Dedifferentiated amniotic fluid mesenchymal stem cell (primary cell): ENCODE results near the gene SORL1.
"Not testable (repeated sequence)": the region's sequence is repeated elsewhere in the genome, so short reads cannot be mapped to it uniquely, and the experiment has no call there.

Source experiments
- DNase-seq: peaks from one replicate; pipeline ENCODE4 v3.0.0-alpha.2; 2016; ENCODE audit errors: extremely low spot score

SORL1 gene

DNA sequence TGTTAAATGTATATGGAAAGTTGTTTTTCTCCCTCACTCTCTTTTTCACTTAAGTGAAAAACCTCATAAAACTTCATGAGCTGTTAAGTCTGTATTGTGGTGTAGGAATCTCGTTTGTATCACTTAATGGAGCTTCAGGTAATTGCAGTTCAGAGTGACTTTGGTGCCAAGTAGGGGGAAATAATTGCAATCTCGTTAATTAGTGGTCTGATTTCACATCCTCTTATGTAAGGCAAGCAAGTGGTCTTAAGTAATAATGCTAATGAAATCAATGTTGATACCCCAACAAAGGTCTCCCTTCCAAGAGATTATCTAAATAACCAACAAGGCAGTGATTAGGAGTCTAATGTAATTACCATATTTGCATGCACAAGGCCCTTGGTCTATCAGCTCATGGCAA, 174.9 kb downstream of the SORL1 start:
- DNase-seq: no peak

DNA sequence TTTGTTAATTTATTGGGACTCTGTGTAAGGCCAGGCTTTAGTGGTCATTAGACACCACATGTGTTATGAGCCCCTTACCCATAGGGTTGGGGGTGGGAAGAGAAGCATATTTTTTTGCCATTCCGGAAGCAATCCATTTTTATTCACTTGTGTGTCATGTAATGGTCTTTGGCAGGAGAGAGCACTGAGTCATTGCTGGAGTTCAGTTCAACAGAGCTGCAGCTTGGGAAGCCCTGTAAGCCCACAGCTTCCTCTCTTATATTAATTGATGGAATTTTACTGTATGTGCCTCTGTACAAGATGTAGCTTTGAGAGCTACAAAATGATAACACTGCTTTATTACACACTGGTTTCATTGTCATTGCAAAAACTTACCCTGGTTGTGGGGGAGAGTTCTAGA, 177.9 kb downstream of the SORL1 start:
- peak; percentile 85 for DNase-seq

DNA sequence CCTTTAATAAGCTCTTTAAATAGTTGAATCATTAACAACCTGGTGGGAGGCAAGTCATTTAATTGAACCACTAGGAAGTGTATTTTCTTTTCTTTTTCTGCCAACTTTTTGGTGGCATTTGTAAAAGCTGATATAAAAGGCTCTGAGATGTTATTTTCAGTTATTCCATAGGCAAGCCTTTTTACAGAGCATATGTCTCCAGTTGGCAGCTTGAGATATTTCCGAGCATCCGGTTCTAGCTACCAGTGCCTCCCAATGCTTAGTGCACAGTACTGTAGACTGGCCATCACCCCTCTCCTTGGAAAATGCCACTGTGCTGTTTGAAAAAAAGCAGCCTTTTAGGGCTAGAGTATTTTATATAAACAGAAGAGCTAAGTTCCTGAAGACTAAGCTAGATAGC, 179.3 kb downstream of the SORL1 start:
- no peak for DNase-seq

DNA sequence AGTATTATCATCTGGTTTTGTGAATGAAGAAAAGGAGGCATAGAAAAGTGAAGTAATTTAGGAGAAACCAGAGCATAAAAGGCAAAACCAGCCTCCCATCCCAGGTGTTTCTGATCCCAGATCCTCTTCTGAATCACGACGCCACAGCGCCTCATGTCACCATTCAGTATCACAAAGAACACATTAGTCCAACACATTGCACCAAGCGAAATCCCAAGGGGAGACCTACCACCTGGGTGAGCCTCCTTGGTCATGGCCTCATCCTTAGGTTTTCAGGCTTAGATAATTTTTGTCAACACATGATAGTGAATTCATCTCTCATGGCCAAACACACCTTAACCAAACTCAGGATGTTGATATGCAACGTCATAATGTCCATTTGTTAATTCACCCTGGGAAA, 182.2 kb downstream of the SORL1 start:
- DNase-seq: no peak

DNA sequence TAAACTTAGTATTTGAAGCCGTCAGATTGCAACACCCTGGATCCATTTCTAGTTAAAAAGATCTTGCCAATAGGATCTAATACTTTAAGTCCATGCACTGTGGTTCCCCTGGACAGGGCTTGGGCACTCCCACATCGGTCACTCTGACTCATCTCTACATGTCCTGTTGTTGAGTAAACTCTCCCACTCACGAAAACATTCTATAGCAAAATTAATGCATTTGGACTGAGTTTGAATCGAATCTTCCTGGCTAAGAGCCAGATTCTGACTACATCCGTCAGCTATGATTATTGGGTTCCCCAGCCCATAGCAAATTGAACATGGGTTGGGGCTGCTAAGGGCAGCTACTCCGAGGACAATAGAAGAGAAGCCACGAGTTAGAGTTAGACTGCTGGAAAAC, 182.8 kb downstream of the SORL1 start:
- peak; percentile 88 for DNase-seq

DNA sequence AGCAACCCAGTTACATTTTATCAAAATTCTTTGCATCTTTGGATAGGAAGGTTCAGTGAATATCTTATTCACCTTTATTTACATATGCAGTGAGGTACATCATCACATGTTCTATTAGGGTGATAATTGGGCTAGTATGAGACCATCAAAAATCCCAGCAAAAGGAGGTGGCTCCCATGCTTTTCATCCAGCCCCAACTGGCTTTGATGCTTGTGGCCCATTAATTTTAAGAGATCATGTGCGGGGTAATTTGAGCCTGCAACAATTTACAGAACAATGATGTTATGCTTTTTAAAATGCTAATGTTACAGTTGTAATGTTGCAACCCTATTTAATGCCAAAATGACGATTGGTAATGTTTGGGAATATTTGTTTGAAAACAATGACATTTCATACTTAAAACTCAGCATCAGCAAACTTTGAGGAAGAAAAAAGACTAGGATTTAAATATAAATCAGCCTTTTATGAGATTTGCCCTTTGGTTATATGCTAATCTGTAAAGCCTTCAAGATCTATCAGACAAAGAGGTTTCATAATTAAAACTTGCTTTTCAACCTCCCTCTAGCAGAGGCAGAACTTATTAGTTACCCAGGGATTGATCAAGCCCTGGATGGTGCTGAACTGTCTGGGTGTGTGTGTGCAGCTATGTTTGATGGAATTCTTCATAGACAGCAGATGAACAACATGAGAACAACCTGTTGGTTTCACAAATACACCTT, 184.1 kb downstream of the SORL1 start:
- no peak for DNase-seq

DNA sequence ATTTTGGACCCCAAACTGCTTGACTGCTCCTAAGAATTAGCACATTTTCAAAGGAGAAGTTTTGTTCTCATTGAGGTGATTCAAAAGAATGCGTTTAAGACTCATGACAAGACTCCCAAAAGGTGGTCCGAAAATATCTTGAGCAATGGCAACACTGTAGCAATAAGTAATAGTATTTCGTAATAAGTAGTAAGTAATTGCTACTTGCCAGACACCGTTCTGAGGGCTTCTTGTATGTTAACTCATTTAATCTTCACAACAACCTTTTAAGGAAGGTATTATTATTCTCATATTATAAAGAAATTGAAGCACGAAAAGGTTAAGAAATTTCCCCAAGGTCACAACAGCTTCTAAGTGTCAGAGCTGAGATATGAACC, 184.7 kb downstream of the SORL1 start:
- no peak for DNase-seq

DNA sequence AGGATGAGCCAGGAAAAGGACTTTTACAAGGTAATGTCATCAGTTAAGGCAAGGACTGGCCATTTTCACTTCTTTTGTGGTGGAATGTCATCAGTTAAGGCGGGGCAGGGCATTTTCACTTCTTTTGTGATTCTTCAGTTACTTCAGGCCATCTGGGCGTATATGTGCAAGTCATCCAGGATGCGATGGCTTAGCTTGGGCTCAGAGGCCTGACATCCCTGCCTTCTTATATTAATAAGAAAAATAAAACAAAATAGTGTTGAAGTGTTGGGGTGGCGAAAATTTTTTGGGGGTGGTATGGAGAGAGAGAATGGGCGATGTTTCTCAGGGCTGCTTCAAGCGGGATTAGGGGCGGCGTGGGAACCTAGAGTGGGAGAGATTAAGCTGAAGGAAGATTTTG, 185.5 kb downstream of the SORL1 start:
- not testable (repeated sequence) for DNase-seq

DNA sequence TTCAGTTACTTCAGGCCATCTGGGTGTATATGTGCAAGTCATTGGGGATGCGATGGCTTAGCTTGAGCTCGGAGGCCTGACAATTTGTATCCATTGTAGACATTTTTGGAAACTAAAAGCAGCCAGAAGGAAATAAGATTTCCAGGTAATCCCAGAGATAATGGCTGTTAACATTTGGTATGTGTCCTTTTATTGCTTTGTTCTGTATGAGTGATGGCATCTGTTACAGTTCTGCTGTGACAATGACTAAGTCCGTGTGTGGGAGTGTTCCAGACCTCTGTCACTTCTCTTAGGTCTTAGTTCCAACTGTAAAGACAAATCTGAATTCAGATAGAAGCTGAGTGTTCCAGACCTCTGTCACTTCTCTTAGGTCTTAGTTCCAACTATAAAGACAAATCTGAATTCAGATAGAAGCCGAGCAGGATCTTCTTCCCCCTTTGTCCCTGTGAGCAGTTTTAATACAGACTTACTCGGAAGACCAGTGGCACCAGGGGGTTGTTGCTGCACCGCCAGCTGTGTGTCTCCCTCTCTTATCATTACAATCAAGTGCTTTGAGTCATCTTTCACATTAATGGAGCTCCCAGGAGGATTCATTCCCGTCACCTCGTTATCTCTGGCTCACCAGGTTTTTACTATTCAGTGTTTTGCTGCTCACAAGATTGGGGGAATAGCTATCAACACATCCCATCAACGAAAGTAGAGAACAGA, 191.5 kb downstream of the SORL1 start:
- no peak for DNase-seq

DNA sequence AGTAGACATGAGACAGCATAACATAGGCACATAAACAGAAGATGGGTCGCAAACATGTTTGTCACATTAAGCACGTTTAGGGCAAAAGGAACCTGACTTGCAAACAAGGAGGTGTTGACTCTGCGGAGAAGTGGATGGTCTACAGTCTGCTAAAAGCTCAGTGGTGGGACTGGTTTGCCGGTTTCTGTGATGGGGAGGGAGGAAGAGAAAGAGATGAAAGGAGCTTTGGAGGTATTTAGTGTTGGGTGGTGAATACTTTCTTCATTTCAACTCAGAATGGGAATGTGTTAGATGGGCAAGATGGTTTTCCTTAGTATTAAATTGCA, 192.0 kb downstream of the SORL1 start:
- DNase-seq: no peak

DNA sequence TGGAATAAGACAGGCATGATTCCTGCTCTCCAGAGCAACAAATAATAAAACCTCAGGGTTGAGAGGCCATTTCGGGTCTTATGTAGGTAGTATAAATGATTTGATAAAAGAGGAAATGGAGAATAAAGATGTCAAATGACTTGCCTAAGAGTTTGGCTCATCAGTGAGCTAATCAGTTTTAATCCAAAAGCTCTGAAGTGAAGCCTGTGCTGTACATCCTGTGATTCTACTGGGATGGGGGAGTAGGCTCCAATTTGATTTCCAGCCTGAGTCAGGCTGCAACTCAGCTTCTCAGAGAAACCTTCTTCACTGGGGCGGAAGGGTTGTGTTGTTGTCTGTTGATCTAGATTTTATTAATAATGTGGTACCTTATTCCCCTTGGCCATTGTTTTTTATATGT, 192.9 kb downstream of the SORL1 start:
- no peak for DNase-seq

DNA sequence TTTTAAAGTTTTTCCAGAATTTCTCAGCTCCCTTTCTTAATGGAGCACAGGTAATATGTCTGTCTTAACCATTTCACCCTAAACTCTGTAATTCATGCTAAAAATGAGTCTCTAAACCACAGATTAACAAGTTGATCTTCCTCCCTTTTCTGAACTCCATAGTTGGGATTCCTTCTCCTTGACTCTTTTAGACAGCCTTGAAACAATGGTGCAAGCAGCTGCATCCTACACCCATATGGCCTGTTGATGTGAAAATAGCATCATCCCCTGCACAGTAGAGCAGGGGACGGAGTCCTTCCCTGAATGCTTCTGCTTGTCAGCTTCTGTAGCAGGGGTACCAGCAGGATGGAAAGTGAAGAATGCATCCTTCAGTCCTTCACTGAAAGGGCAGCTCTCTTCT, 193.5 kb downstream of the SORL1 start:
- DNase-seq: no peak

DNA sequence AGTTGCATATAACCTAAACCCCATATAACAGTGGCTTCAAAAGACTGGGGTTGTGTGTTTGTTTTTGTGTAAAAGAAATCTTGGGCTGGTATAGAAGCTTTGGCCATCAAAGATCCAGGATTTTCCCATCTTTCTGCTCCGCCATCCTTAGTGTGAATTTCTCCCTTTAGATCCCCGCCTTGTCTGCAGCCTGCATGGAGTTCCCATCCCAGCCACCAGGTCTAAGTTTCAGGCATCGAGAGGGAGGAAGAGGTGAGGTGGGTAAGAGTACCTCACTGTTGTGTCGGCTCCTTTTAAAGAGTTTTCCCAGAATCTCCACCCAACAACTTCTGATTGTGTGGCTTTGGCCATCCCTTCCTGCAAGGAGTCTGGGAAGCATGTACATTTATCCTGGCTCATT, 196.2 kb downstream of the SORL1 start:
- no peak for DNase-seq

DNA sequence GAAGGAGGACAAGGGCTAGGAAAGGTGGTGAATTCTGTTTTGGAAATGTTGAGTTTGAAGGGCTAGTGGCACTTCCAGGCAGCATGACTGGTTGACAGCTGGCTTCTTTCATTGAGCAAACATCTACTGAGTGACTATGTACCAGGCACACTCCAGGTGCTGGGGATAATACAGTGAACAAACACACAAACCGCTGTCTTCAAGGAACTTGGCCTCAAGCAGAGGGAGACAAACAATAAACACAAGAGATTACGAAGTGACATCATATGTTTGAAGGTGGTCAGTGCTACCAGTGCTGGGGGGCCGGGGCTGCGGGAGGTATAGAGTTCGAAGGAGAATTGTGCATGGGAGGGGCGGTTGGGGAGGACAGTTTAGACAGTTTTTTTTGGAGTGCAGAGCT, 197.7 kb downstream of the SORL1 start:
- no peak for DNase-seq

DNA sequence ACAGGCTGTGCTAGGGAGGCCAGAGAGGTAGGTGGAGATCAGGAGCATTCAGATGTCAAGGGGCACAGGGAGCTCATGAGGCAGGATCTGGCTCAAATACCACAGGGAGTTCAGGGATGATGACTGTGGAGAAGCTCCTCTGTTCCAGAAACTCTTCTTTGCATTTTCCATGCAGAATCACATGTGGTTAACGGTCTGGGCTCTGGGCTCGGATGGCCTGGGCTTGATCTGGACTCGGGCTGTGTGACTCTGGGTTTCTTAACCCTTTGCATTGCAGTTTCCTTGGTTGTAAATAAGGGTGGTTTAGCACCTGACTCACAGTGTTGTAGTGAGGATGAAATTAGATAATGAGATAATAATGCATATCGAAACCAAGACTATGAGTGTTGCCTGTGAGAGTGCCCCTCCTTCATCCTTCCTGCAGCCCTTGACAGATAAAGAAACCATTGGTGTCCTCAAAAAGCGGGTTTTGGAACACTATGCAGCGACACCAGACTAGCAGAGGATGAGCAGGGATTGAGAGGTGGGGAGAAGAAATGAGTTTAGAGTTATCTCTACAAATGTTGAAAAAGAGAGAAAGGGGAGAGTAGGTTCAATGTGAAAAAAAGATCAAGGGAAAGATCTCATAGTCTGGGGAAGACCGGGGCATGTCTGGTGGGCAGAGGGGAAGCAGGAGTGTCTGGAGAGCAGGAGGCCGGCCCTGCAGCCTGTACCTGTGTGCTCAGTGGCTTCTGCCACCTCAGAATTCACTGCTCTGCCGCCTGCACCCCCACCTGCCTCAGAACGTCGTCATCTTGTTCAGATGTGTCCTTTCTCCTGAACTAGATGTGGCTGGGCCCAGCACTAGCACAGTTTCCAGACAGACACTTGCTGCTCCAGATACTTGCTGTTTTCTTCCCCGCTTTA, 198.5 kb downstream of the SORL1 start:
- DNase-seq: no peak

DNA sequence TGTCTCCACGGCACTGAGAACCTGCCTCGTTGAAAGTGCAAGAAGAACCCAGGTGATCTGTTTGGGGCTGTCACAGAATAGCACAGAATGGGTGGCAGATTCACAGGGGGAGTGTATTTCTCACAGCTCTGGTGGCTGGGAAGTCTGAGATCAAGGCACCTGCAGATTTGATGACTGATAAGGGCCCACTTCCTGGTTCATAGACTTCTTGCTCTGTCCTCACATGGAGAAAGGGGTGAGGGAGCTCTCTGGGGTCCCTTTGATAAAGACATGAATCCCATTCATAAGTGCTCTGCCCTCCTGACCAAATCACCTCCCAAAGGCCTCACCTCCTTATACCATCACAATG, 199.1 kb downstream of the SORL1 start:
- no peak for DNase-seq

DNA sequence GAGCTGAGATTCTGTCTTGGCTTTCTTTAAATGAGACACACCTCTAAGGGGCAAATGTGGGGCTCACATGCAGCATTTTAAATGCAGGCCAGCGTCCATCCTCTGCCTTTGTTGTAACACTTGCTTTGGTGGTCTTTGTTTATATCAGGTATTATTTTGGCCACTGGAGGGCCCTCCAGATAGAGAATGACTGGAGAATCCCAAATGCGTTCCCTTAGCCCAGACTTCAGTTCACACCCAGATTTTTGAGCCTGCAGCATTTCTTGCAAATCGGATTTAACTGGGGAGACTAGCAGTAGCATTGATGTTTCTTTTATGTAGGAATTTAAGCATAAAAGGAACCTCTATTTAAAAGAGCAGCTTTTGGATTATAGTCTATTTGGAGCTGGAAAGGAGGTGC, 200.9 kb downstream of the SORL1 start:
- no peak for DNase-seq

DNA sequence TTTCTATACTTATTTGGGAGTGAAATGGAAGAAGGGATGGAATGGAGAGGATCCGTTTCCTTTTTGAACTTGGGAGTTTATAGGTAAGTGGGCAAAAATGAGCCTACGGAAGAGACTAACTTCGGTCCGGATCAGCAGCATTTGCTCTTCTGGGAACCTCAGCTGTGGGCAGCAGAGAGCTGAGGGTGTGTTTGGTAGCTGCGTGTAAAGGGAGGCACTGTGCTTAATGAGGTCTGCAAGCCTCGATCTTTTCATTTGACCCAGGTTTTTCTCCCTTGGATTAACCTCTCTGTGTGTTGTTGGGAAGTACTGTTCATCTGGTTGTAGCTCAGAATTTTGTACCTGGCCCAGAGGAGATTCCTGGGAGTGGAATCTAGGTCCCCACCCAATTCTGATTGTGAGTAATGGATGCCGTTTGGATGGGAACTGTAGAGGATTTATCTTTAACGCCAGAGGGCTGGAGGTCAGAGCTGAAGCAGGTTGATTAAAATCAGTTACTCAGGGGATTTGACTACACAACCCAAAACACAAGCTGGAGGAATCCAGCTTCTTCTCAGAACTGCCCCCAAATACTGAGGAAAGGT, 202.2 kb downstream of the SORL1 start:
- no peak for DNase-seq

DNA sequence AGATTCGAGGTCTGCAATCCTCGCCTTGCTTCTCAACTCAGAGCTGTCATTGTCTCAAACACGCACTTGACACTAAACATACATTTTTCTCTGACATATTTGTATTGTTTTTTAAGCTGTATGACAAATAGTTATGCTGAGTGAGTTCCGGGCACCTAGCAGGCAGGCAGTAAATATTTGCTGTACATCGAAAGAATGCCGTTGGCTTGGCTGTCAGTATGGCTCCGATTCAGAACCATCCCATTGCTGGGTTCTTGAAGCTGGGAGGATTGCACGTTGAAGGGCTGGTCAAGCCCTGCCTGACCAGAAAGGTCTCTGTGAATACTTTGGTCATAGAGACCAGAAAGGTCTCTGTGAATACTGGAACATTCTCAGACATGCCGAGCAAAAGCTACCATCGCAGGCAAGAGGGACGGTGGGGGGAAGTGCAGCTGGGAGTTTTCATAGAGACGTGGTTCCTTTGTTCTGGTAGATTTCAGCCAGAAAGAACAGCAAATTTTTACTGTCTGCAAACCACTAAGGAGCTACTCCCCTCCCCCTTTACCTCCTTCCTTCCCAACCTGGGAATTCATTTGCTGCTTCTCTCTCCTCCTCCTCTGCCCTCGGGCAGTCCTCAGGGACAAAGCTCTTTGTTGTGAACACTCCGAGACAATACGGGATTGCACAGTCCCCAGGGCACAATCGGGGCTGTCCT, 202.9 kb downstream of the SORL1 start:
- DNase-seq: no peak

DNA sequence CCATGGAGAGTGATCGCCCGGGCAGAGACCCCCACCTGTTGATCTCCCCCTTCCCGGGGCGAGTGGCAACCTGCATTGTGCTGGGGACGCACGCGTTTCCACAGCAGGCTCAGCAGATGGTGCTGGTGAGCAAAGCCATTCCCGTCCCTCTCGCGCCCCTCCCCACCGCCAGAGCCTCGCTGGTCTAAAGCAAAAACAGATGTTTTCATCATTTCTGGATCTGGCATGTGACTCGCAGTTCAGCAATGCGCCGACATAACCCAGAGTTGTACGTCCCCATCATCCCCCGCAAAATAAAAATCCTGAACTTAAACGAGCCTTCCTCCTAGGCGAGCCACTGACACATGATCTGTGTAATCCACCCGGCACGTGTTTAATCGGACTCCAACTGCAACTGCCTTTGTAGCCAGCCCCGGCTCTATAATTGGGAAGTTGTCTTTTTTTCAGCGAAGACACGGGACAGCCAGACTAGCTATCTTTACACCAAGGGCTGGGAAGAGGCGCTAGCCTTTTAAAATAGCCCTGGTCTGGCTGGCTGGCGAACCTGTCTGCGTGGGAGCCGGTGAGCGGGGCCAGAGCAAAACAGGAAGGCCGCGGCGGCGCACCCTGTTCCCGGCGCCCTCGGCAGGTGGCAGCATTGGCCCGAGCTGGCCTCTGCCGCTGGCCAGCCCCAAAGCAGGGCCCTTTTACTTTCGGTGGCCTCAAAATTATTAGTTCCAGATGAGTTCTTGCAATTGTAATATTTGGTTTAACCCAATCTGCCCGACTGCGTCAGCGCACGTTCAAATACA, 203.6 kb downstream of the SORL1 start:
- DNase-seq: peak; percentile 99
